ENCODE data around the gene MOB1B. TPM values are rescaled to one million over a fixed set of nuclear protein-coding genes. Genes with fewer than 3 reads are reported as not detected.

The MOB1B gene
- total and polyA plus RNA-seq, 10 of the 15 experiments (the other 5 are each of a cell fraction or from before 2014, with no cell fraction given), result 1.9 to 11.4 (median 6.1) TPM

DNA sequence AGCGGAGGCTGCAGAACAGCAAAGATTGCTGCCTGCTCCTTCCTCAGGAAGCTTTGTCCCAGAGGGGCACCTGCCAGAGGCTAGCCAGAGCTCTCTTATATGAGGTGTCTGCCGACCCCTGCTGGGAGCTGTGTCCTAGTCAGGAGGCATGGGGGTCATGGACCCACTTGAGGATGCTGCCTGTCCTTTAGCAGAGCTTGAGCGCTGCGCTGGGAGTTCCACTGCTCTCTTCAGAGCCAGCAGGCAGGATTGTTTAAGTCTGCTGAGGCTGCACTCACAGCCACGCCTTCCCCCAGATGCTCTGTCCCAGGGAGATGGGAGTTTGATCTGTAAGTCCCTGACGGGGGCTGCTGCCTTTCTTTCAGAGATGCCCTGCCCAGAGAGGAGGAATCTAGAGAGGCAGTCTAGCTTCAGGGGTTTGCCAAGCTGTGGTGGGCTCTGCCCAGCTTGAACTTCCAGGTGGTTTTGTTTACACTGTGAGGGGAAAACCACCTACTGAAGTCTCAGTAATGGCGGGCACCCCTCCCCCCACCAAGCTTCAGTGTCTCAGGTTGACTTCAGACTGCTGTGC lies 102.2 kb downstream of the MOB1B start:
- FAIRE-seq (no peak), DNase-seq (ENCODE audit: low read depth, low spot score) (no peak), ATAC-seq (peak; percentile 74)
- H3K9ac ChIP-seq (ENCODE audit: control insufficient read depth, insufficient read depth, low read length), result no peak overlapping the region
- peak overlapping the region; percentile 36 for H3K4me2 ChIP-seq (ENCODE audit: control insufficient read depth, insufficient read depth)
- BruUV-seq (replicated peaks), result no TSS peak
- intact Hi-C loops (cut with micrococcal nuclease; ENCODE audit: unreplicated experiment), result loop anchor here (2.0 kb wide), 1 partner anchor 166 kb away; the partner anchor contains the start of gene GRSF1
- WGBS (ENCODE audit: insufficient coverage, insufficient replicate concordance, low lambda C conversion rate, missing lambda C conversion rate), result 20% methylated on average over 7 of the region's 7 CpGs
- SMC1A ChIA-PET (ENCODE audit: uncharacterized antibody, unreplicated experiment), result interaction anchor here (0.6 to 10.2 kb wide), 13 partner anchors 10 to 352 kb away, joined by 3 to 169 read pairs (median 4); partner anchors contain the start of gene DCK
- no peaks in the 10 kb centered on the region for H3K27me3 ChIP-seq (replicated peaks in 1 of 2; ENCODE audit: control insufficient read depth in 2 of 2, insufficient read depth in 2 of 2, low read length in 1 of 2)
- peaks cover 9% of the 10 kb centered on the region for H3K4me1 ChIP-seq (ENCODE audit: control insufficient read depth, insufficient read depth, low read length)
- CTCF ChIA-PET, result interaction anchor here (0.7 to 12.0 kb wide), 17 partner anchors 9 to 352 kb away, joined by 3 to 147 read pairs (median 4); partner anchors contain the start of genes DCK and MOB1B
- H3K9me3 ChIP-seq (replicated peaks; ENCODE audit: control insufficient read depth, insufficient read depth, low read length), result no peaks in the 10 kb centered on the region; the same call in 2 of the 3 replicates
- POLR2A ChIA-PET, result interaction anchor here (0.8 to 3.9 kb wide), 3 partner anchors 10 to 284 kb away, joined by 3 to 37 read pairs (median 3); partner anchors contain the start of gene DCK
- peak overlapping the region; percentile 39; the same call in 1 of the 2 replicates for H2AFZ ChIP-seq (ENCODE audit: control insufficient read depth, low read depth, low read length)
- no peaks in the 10 kb centered on the region for H4K20me1 ChIP-seq (ENCODE audit: control insufficient read depth, insufficient read depth)
- in situ Hi-C loops (cut with MboI), result no loop called here
- peaks cover 44% of the 10 kb centered on the region for H3K79me2 ChIP-seq (ENCODE audit: control insufficient read depth, insufficient read depth, low read length)
- RAD21 ChIA-PET (ENCODE audit: unreplicated experiment), result interaction anchor here (0.7 to 9.6 kb wide), 13 partner anchors 9 to 316 kb away, joined by 3 to 127 read pairs (median 4); partner anchors contain the start of genes DCK, MOB1B and UTP3
- peak overlapping the region; percentile 45; the same call in 1 of the 2 replicates for H3K4me3 ChIP-seq
- H3K36me3 ChIP-seq (ENCODE audit: control insufficient read depth in 2 of 2, insufficient read depth in 2 of 2, low read length in 1 of 2), result peaks cover 0 to 3% of the 10 kb centered on the region in 2 experiments; a peak in 2 of 4 replicates
- H3K27ac ChIP-seq (ENCODE audit: control insufficient read depth, insufficient read depth), result peak overlapping the region; percentile 24; the same call in 1 of the 2 replicates
- TF ChIP-seq CTCF (IDR thresholded peaks at IDR 0.05 in 2 of 3, conservative IDR thresholded peaks at IDR 0.05 in 1 of 3; ENCODE audit: control insufficient read depth in 2 of 3, extremely low read depth in 1 of 3, insufficient read depth in 1 of 3, low read depth in 3 of 3, low read length in 3 of 3) (peak in 1 of 3 experiments; percentile 26; a peak in 1 of 6 replicates), RAD21 (IDR thresholded peaks at IDR 0.05; ENCODE audit: insufficient read depth, low read depth, low read length) (peak; percentile 47), BRCA1 (IDR thresholded peaks at IDR 0.05; ENCODE audit: low read depth, low read length) (no peak), ESRRA (IDR thresholded peaks at IDR 0.05; ENCODE audit: low read length) (no peak), SPI1 (IDR thresholded peaks at IDR 0.05; ENCODE audit: borderline replicate concordance, insufficient read depth, low read depth, low read length) (no peak), SMARCA5 (IDR thresholded peaks at IDR 0.05) (no peak), CHD1 (IDR thresholded peaks at IDR 0.05; ENCODE audit: low read depth, low read length) (no peak), ZSCAN29 (IDR thresholded peaks at IDR 0.05) (no peak), IKZF2 (IDR thresholded peaks at IDR 0.05) (peak; percentile 8 to 37; a peak in 1 of 4 replicates), NKRF (conservative IDR thresholded peaks at IDR 0.05) (no peak; the same call in 1 of the 2 replicates), ZZZ3 (IDR thresholded peaks at IDR 0.05; ENCODE audit: control insufficient read depth, insufficient read length, low read depth) (no peak), KDM1A (IDR thresholded peaks at IDR 0.05; ENCODE audit: borderline replicate concordance) (no peak), RCOR1 (conservative IDR thresholded peaks at IDR 0.05; ENCODE audit: low read depth, low read length) (no peak), ZNF217 (IDR thresholded peaks at IDR 0.05) (no peak), NBN (IDR thresholded peaks at IDR 0.05) (0 out of 2 replicates have a peak, but pooled peaks have one; percentile 21), SIN3A (IDR thresholded peaks at IDR 0.05; ENCODE audit: low read depth, low read length) (no peak)
- TF ChIP-seq, protein P1, sequence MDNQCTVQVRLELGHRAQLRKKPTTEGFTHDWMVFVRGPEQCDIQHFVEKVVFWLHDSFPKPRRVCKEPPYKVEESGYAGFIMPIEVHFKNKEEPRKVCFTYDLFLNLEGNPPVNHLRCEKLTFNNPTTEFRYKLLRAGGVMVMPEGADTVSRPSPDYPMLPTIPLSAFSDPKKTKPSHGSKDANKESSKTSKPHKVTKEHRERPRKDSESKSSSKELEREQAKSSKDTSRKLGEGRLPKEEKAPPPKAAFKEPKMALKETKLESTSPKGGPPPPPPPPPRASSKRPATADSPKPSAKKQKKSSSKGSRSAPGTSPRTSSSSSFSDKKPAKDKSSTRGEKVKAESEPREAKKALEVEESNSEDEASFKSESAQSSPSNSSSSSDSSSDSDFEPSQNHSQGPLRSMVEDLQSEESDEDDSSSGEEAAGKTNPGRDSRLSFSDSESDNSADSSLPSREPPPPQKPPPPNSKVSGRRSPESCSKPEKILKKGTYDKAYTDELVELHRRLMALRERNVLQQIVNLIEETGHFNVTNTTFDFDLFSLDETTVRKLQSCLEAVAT (IDR thresholded peaks at IDR 0.05), result 0 out of 2 replicates have a peak, but pooled peaks have one; percentile 38
